Activated T-helper 1 cell treated with Interleukin-2 at 50 U/mL for 16 hours (primary cell): Measurements from ENCODE around the gene H2AZ2.
"Not testable (repeated sequence)": the region's sequence is repeated elsewhere in the genome, so short reads cannot be mapped to it uniquely, and the experiment has no call there.

ENCODE experiments used
- DNase-seq: peaks from one replicate; pipeline ENCODE4 v3.0.0-alpha.2; 2020; ENCODE audit warnings: low read depth

Gene H2AZ2

DNA sequence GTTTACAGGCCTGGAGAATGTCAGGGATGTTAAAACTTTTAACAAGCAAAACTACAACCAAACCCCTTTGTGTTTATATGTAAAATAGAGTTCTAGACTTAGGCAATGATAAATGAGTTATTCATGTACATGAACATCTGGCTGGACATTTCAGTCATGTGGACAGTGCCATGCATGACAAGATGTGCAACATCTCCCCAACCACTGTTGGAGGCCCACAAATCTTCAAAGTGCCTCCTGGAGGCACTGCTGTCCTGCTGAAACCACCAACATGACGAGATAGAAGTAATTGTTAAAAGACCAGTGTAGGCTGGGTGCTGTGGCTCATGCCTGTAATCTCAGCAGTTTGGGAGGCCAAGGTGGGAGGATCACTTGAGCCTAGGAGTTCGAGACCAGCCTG, 33.0 kb downstream of the H2AZ2 start:
- DNase-seq, result no peak

DNA sequence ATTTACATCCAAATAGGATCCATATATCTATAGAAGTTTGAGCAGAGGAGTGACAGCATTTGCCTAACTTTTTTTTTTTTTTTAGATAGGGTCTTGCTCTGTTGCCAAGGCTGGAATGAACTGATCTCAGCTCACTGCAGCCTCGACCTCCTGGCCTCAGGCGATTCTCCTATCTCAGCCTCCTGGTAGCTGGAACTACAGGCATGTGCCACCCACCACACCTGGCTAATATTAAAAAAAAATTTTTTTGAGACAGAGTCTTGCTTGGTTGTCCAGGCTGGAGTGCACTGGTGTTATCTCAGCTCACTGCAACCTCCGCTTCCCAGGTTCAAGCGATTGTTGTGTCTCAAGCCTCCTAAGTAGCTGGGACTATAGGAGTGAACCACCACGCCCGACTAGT, 36.3 kb downstream of the H2AZ2 start:
- DNase-seq, result no peak

DNA sequence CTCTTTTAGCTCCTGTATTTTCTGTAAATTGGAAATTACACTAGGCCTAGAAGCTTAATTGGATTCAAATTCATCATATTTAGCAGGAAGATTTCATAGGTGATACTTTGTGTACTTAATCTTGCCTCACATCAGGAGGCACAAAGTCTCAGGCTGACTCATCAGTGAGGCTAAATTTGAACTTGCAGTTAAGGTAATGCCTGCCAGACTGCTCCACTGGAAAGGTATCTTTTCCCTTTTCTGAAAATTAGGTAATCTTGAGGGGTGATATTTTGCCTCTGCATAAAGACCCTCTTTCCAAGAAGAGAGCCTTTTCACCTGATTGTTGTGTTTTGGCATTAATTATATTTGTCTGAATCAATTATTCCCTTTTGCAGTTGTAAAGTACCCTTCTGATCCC, 36.8 kb downstream of the H2AZ2 start:
- no peak for DNase-seq

DNA sequence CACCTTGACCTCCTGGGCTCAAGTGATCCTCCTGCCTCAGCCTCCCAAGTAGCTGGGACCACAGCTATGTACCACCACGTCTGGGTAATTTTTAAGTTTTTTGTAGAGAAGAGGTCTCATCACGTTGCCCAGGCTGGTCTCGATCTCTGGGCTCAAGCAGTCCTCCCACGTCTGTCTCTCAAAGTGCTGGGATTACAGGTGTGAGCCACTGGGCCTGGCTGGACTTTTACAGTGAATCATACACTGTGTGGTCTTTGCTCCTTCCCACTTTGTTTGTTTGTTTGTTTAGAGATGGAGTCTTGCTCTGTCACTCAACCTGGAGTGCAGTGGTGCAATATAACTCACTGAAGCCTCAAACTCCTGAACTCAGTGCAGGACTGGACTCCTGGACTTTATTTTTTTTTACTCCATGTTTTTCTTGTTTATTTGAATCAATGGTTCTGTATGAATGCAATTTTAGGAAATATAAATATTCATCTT, 38.9 kb downstream of the H2AZ2 start:
- no peak for DNase-seq

DNA sequence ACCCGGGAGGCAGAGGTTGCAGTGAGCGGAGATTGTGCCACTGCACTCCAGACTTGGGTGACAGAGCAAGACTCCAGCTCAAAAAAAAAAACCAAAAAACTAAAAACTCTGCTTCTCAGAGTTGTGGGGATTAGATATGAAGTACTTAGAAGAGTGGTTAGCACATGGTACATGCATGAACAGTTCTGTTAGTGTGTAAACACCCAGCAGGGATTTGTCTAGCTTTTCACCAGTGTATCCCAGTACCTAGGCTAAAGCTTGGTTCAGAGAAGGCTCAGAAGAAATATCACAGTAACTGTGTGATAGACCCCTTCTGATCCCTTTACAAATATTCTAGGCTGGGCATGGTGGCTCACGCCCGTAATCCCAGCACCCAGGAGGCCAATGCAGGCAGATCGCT, 41.9 kb downstream of the H2AZ2 start:
- no peak for DNase-seq

DNA sequence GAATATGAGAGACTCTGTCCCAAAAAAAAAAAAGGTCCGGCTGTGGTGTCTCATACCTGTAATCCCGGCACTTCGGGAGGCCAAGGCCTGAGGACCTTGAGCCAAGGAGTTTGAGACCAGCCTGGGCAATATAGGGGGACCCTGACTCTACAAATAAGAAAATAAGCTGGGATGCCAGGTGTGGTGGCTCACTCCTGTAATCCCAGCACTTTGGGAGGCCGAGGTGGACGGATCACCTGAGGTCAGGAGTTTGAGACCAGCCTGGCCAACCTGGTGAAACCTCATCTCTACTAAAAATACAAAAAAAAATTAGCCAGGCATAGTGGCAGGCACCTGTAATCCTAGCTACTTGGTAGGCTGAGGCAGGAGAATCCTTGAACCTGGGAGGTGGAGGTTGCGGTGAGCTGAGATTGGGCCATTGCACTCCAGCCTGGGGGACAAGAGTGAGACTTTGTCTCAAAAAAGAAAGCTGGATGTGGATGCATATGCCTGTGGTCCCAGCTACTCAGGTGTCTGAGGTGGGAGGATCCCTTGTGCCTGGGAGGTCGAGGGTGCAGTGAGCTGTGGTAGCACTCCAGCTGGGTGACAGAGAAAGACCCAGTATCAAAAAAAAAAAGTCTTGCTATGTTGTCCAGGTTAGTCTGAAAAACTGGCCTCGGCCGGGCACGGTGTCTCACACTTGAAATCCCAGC, 43.9 kb downstream of the H2AZ2 start:
- not testable (repeated sequence) for DNase-seq

DNA sequence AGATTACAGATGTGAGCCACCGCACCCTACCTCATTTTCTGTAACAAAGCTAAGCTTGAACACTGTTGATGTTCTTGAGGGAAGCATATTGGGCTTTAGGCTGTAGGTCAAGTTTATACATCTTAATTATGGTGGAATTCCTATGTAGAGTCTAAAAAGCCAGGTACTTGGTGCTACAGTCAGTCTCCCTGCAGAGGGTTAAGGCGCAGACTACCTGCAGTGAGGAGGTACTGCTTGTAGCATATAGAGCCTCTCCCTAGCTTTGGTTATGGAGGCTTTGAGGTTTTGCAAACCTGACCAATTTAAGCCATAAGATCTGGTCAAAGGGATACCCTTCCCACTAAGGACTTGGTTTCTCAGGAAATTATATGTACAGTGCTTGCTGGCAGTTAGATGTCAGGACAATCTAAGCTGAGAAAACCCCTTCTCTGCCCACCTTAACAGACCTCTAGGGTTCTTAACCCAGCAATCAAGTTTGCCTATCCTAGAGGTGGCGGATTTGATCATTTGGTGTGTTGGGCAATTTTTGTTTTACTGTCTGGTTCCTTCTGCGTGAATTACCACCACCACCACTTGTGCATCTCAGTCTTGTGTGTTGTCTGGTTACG, 45.4 kb downstream of the H2AZ2 start:
- no peak for DNase-seq

DNA sequence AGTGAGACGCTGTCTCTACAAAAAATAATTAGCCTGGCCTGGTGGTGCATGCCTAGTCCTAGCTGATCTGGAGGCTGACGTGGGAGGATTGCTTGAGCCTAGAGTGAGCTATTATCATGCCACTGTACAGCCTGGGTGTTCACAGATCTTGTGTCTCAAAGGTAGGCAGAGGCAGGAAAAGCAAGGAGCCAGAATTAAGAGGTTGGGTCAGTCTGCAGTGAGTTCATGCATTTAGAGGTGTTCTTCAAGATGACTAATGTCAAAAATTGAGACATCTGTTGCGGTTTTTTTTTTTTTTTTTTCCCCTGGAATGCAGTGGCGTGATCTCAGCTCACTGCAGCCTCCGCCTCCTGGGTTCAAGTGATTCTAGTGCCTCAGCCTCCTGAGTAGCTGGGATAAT, 46.0 kb downstream of the H2AZ2 start:
- DNase-seq, result no peak

DNA sequence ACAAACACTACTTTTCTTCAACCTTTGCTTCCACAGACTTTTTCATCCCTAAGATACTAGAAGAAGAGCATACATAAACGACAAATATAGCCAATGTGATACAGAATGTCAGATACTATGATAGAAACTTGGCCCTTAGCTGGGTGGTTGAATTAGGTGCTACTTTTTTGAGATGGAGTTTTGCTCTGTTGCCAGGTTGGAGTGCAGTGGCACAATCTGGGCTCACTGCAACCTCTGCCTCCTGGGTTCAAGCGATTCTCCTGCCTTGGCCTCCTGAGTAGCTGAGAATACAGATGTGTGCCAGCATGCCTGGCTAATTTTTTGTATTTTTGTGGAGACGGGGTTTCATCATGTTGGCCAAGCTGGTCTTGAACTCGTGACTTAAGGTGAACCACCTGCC, 47.9 kb downstream of the H2AZ2 start:
- DNase-seq, result no peak

DNA sequence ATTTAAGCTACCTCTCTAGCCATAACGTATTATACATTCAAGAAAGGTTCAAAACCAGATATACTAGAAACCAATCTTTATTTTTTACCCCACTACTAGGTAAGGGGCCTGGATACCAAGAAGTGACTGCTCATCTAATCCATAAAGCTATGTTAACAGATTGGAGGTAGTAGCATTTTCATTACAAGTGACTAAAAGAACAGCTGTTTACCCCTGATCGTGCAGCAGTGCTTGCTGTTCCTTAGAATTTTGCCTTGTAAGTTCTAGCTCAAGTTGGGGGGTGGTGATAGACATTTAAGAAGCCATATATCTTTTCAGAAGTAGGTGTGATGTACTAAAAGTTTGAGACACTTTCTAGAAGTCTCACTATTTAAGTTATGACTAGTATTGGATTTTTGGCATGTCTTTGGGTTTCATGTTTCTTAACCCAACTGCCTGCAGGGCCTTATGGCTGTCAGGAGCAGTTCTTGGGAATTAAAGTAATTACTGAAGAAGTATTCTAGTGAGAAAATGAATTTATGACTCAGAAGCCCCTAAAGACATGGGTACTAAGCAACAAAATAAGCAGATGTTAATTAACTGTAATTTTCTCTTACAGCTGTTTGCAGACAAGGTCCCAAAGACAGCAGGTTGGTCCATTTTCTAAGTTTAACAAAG, 49.1 kb downstream of the H2AZ2 start:
- no peak for DNase-seq

DNA sequence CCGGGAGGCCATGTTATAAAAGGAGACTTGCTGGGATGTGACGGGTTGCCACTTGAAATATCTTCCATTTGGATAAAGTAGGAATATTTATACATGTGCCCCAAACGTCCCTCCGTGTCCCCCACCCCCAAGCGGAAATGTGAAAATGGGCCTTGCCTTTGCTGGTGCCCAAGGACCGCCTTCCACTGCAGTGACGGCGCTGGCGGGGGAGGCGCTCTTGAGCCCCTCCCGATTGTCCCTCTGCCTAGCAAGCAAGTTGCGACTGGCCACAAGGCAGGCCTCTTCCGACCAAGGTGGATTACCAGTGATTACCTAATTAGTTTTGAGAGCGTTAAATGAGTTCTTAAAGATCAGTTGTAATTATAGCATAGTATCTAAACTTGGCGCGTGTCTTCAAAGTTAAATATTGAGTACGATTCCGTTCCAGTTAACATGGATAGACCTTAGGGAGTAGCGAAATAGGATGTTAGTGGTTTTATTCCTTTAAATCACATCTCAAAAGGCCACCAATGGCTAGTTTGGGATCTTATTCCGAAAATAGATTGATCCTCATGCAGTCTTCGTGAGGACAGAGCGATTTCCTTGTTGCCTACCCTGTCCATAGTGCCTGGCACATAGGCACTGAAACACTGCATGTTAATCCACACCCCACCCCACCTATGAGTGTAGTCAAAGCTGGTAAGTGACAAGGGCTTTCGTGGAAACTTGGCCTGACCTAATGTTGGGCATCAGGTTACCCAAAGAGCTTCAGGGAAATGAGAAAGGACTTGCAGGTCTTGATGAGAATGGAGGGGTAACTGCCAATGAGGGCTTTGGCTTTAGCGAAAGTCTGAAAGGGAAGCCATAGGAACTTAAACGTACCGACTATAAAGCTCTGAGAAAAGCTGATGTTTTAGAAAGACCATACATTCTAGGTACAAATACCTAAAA, 50.3 kb downstream of the H2AZ2 start:
- DNase-seq, result peak; percentile 75

DNA sequence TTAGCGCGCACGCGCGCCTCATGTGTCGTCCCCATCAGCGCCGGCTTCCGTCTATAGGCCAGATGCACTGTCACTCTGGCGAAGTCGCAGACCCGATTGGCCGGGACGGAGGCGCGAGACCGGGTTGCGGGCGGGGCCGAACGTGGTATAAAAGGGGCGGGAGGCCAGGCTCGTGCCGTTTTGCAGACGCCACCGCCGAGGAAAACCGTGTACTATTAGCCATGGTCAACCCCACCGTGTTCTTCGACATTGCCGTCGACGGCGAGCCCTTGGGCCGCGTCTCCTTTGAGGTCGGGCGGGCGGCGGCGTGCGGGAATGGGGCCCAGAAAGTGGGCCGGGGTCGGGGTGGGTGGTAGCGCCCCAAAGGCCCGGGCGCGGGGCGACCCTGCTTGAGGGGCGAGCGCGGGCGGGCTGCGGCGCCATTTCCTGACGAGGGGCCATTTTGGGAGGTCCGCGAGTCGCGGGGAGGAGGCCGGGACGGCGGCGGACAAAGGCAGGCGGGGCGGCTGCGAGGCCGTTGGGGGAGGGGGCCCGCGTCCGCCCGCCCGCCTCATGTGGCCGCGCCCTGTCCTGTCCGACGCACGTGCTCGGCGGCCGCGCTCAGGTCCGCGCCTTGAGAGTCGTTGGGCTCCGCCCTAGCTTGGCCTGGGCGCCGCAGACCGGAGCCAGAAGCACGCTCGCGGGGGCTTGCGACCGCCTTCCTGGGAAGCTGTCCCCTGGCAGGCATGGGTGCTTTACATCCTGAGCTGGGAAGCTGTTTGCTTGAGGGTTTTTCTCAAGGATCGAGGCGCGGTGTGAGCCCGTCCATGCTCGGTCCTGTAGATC, 51.2 kb downstream of the H2AZ2 start, which contains the start of gene PPIA:
Gene PPIA (plus strand): TSS at position 178 of the 825 bp plus-strand sequence. CDS start 44 bp downstream, at position 222.
- peak; percentile 98 for DNase-seq

DNA sequence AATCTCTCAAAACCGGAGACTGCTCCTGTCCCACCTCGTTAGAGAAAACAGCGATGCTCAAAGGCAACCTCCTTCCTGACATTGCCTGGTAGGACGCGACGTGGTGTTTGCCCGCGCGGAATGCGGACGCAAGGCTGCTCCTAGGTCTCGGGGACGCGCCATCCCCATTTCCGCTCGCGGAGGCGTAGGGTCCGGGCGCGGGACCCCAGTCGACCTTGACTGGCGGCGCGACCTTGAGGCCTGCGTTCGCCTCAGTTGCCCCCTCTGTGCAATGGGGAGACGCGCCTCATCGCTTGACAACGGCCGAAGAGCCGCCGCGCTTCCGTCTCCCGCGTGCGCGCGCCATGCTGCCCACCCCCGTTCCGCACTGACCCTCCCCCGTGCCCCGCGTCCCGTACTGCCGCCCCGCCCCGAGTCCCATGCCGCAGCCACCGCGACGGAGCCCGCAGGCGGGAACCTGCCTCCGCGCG, 51.8 kb downstream of the H2AZ2 start:
- no peak for DNase-seq

DNA sequence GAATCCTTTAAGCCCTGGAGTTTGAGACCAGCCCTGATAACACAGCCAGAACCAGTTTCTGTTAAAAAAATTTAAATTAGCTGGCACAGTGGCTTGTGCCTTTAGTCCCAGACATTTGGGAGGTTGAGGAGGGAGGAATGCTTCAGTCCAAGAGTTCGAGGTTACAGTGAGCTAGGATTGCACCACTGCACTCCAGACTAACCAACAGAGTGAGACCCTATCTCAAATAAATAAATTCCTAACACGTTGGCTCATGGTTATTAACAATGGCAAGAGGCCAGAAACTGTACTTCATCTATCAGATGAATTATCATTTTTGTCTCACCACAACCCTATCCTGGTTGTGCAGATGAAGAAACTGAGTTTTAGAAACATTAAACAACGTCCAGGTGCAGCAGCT, 53.6 kb downstream of the H2AZ2 start:
- no peak for DNase-seq

DNA sequence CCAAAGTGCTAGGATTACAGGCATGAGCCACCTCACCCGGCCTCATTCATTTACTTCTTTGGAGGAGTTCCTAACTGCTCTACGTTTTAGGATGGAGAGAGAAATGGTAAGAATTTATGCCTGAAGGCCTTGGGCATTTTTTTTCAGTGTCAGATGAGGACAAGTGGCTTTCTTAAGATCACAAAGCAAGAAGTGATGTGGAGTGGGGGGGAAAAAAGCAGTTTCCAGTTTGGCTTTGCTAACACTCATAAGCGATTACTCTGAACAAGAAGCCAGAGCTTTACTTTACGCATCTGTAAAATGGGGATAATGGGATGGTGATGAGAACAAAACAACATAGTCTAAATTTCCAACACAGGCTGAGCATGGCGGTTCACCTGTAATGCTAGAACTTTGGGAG, 54.0 kb downstream of the H2AZ2 start:
- DNase-seq, result no peak

DNA sequence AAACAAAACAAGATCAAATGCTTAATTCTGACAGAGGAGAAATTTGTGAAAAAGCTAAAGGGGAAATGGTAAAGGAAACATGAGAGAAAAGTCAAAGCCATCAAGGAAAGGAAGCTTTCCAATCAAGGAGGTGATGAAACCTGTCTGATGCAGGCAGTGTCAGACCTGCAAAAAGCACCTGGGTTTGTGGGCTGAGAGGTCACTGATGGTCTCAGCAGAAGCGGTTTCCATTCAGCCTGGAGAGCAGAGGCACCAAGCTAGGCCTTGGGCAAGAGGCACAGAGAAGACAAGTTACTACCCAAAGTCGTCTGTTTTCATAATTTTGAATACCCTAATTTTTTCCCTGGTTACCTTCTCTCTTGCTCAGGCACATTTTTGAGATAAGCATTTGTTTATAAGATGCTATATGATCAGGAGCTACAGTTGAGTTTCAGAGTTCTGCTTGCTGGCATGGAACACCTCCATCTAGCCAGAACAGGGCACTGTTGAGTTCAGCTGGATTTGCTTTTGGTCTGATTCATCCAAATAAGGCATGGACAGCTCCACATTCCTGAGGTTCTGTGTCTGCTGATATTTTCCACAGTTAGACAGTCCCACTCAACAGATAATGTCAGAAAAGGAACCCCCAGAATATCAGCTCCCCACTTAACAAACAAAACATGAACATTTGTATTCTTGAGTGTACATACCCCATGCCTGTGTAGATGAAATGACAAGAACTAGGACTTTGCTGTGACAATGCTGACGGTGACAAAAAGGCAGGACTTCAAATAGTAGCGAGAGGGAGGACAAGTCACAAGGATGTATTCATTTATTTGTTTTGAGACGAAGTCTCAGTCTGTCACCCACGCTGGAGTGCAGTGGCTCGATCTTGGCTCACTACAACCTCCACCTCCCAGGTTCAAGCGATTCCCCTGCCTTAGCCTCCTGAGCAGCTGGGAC, 56.3 kb downstream of the H2AZ2 start:
- DNase-seq, result no peak

DNA sequence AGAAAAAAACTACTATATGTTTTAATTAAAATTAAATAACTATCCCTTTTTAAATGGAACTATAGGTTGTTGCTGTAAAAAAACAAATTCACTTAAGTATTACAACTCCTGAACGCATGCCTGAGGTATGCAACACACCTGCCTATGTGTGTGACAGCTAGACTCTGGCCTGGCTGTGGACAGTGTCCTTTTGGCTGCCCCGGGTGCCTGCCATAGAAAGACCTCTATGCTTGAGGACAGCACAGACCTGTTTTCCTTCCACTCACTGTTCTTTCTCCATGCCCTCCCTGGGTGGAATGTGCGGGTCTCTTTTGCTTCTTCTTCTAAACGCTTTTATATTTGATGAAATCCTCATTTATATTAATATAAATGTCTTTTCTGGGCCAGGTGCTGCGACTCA, 57.9 kb downstream of the H2AZ2 start:
- DNase-seq, result no peak

DNA sequence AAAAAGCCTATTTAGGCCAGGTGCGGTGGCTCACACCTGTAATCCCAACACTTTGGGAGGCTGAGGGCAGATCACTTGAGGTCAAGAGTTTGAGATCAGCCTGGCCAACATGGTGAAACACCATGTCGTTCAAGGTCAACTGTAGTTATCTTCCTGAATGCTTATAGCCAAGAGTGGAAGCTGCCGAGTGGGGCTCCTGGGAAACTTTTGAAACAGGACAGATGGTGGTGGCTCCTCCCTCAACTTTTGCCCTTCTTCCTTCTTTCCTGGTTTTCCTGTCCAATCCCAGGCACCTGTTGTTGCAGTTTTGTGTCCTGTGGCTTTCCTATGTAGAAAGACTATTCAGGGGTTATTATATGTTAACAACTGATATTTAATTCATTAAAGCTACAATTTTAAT, 60.1 kb downstream of the H2AZ2 start:
- no peak for DNase-seq

DNA sequence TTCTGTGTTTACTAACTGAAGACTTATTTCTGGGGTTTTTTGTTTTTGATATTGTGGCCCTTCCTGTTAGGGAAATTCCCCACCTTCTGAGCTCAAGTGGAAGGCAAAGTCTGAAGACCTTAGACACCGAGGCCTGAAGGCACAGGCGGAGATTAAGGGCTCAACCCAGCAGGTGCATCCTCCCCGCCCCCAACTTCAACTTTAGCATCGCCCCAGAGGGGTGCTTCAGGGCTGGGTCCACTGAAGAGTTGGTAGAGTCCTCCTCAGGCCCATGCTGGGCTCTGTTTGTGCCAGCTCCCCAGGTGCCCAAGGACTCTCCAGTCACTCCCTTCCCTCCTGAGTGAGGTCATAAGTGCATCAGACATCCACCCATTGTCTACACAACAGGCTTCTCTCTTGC, 60.8 kb downstream of the H2AZ2 start:
- no peak for DNase-seq

DNA sequence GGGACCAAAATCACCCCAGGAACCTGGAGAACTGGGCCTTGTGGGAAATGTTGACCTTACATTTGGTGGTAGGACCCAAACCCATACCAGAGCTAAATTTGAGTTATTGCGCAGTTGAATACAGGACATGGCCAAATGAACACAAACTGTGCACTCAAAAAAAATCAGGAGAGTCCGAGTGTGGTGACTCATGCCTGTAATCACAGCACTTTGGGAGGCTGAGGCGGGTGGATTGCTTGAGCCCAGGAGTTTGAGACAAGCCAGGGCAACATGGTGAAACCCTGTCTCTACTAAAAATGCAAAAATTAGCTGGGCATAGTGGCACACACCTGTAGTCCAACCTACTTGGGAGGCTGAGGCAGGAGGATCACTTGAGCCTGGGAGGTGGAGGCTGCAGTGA, 62.7 kb downstream of the H2AZ2 start:
- DNase-seq, result not testable (repeated sequence)
